D721Med (cell line): Measurements from ENCODE around the gene MICAL3.
"Not testable (repeated sequence)": the region's sequence is repeated elsewhere in the genome, so short reads cannot be mapped to it uniquely, and the experiment has no call there.

ENCODE experiments used
- DNase-seq: peaks from one replicate; pipeline ENCODE4 v3.0.0; 2011; ENCODE audit warnings: low spot score; ENCODE audit not compliant: insufficient read length
- FAIRE-seq: peaks from 2 replicates; lab custom pipeline; 2011; peaks lifted over from hg19 to GRCh38; lab: Jason Lieb, UNC
- CTCF ChIP-seq: IDR thresholded peaks from 2 replicates; pipeline ENCODE4 v1.5.1; 2012; ENCODE audit warnings: mild to moderate bottlenecking, control low read depth; ENCODE audit not compliant: insufficient read depth; ENCODE audit errors: missing control alignments

The MICAL3 gene

GRCh38 chr22:18064636-18065035 lies 40.3 kb upstream of the MICAL3 start:
- no peak for TF ChIP-seq CTCF
- DNase-seq, result no peak
- no peak for FAIRE-seq

- FAIRE-seq, DNase-seq: not testable (repeated sequence)
These were observed 39.4 kb upstream of the MICAL3 start for GRCh38 chr22:18063715-18064114.

- DNase-seq (no peak), FAIRE-seq (no peak)
- TF ChIP-seq CTCF, result no peak
These were observed 38.9 kb upstream of the MICAL3 start for GRCh38 chr22:18063306-18063705.

- FAIRE-seq, result no peak
These were observed 38.1 kb upstream of the MICAL3 start for GRCh38 chr22:18062421-18062820.

GRCh38 chr22:18060646-18061620 lies 36.6 kb upstream of the MICAL3 start:
- FAIRE-seq, result no peak
- no peak for DNase-seq
- no peak for TF ChIP-seq CTCF

More at GRCh38 chr22:18062421-18062820, 38.1 kb upstream of the MICAL3 start:
- no peak for DNase-seq
- TF ChIP-seq CTCF, result no peak

- no peak for TF ChIP-seq CTCF
- no peak for FAIRE-seq
- DNase-seq, result no peak
These were observed 35.6 kb upstream of the MICAL3 start for GRCh38 chr22:18059991-18060390.

GRCh38 chr22:18059473-18059872 lies 35.1 kb upstream of the MICAL3 start:
- no peak for DNase-seq
- no peak for TF ChIP-seq CTCF

More at GRCh38 chr22:18059473-18059872, 35.1 kb upstream of the MICAL3 start:
- FAIRE-seq, result no peak
